ENCODE data around the gene MS4A8. TPM values are rescaled to one million over a fixed set of nuclear protein-coding genes. Genes with fewer than 3 reads are reported as not detected.

MS4A8 gene
- total RNA-seq, 2 experiments from 2014 or later, result not detected

DNA sequence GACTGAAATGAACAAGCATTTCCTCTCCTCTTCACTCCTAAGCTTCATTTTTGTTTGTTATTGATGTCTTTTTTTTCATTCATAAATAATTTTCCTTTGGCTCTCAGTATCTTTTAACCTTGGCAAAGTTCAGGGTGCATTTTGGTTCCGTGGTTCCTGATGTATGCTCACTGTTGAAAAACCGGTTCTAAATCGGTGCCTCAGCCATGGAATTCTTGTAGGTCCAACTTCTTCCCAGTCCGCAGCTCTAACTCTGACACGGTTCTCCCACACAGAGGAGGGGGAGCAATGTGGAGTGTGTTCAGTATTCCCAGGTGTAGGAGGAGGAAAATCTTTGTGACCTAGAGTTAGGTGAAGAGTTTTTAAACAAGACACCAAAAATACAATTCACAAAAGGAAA lies 44.7 kb downstream of the MS4A8 start:
- DNase-seq (no peak), ATAC-seq (ENCODE audit: poor library complexity) (no peak)
- Histone ChIP-seq H3K4me3 (ENCODE audit: low read length) (no peak overlapping the region), H3K9me3 (ENCODE audit: control insufficient read depth in 1 of 2, insufficient read depth in 1 of 2, low read length in 2 of 2) (no peaks in the 10 kb centered on the region), H3K36me3 (ENCODE audit: insufficient read depth, low read length) (no peaks in the 10 kb centered on the region), H3K27ac (ENCODE audit: low read depth in 1 of 2, low read length in 2 of 2) (no peak overlapping the region), H3K4me1 (ENCODE audit: insufficient read depth, low read length) (no peaks in the 10 kb centered on the region), H3K27me3 (ENCODE audit: control insufficient read depth in 1 of 2, insufficient read depth in 2 of 2, low read length in 2 of 2) (peaks cover 0 to 2% of the 10 kb centered on the region in 2 experiments)
- intact Hi-C loops (cut with DNase I, micrococcal nuclease), result no loop called here
- Mint-ChIP-seq H3K4me3 (no peak overlapping the region), H3K27me3 (peaks cover 19% of the 10 kb centered on the region), H3K4me1 (ENCODE audit: low read depth) (no peaks in the 10 kb centered on the region), H3K27ac (no peak overlapping the region), H3K9me3 (peaks cover 2% of the 10 kb centered on the region), H3K36me3 (ENCODE audit: low read depth) (no peaks in the 10 kb centered on the region)
- TF ChIP-seq CTCF (IDR thresholded peaks at IDR 0.05), result no peak
- ChIA-PET CTCF (no interaction called here), POLR2A (no interaction called here)

DNA sequence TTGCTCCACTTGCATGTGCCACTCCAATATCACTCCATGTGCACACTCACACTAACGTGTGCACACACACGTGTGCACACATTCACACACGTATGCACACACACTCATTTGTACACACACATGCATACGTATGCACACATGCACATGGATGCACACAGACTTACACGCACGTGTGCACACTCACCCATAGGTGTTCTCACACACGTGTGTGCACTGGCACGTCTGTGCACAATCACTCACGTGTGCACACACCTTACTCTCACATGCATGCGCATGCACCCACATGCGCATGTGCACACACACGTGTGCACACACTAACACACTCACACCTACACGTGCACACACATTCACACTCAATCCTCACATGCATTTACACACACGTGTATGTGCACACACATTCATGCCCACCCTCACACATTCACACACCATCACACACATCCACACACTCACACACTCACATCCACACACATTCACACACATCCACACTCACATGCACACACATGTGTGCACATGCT lies 48.0 kb downstream of the MS4A8 start:
- no peak overlapping the region for H3K4me3 Mint-ChIP-seq
- no peak overlapping the region for H3K4me3 ChIP-seq (ENCODE audit: low read length)
- no peaks in the 10 kb centered on the region for H3K9me3 ChIP-seq (ENCODE audit: control insufficient read depth in 1 of 2, insufficient read depth in 1 of 2, low read length in 2 of 2)
- intact Hi-C loops (cut with DNase I, micrococcal nuclease), result no loop called here
- ChIA-PET CTCF (no interaction called here), POLR2A (no interaction called here)
- H3K27ac Mint-ChIP-seq, result no peak overlapping the region
- H3K4me1 ChIP-seq (ENCODE audit: insufficient read depth, low read length), result no peaks in the 10 kb centered on the region
- H3K36me3 Mint-ChIP-seq (ENCODE audit: low read depth), result no peaks in the 10 kb centered on the region
- DNase-seq (no peak), ATAC-seq (ENCODE audit: poor library complexity) (no peak)
- H3K27me3 Mint-ChIP-seq, result peaks cover 36% of the 10 kb centered on the region
- no peaks in the 10 kb centered on the region for H3K4me1 Mint-ChIP-seq (ENCODE audit: low read depth)
- no peak overlapping the region for H3K27ac ChIP-seq (ENCODE audit: low read depth in 1 of 2, low read length in 2 of 2)
- H3K27me3 ChIP-seq (ENCODE audit: control insufficient read depth in 1 of 2, insufficient read depth in 2 of 2, low read length in 2 of 2), result peaks cover 0 to 2% of the 10 kb centered on the region in 2 experiments
- peaks cover 2% of the 10 kb centered on the region for H3K9me3 Mint-ChIP-seq
- no peaks in the 10 kb centered on the region for H3K36me3 ChIP-seq (ENCODE audit: insufficient read depth, low read length)
- no peak for TF ChIP-seq CTCF (IDR thresholded peaks at IDR 0.05)

DNA sequence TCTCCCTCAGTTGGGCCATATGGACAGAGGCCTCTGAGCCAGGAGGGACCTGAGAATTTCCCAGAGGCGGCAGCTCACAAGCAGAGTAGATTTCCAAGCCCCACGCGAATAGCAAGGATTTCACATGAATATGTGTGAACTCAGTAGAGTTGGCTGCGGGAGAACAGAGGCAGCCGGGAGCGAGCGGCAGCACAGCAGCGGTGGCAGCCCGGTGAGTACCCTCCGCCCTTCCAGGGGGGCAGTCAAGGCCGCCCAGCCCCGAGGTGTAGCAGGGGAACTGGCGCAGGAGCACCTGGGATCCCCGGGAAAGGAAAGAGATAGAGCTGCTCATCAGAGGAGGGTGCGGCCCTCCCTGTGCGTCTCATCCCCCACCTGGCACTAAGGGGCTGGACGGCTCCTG lies 48.8 kb downstream of the MS4A8 start:
- H3K4me1 Mint-ChIP-seq (ENCODE audit: low read depth), result no peaks in the 10 kb centered on the region
- H3K4me3 Mint-ChIP-seq, result no peak overlapping the region
- no peak overlapping the region for H3K27ac ChIP-seq (ENCODE audit: low read depth in 1 of 2, low read length in 2 of 2)
- no peaks in the 10 kb centered on the region for H3K36me3 ChIP-seq (ENCODE audit: insufficient read depth, low read length)
- H3K4me1 ChIP-seq (ENCODE audit: insufficient read depth, low read length), result no peaks in the 10 kb centered on the region
- ChIA-PET POLR2A (no interaction called here), CTCF (no interaction called here)
- DNase-seq (no peak), ATAC-seq (ENCODE audit: poor library complexity) (no peak)
- H3K27me3 ChIP-seq (ENCODE audit: control insufficient read depth in 1 of 2, insufficient read depth in 2 of 2, low read length in 2 of 2), result peaks cover 2 to 6% of the 10 kb centered on the region in 2 experiments
- H3K27me3 Mint-ChIP-seq, result peaks cover 44% of the 10 kb centered on the region
- H3K36me3 Mint-ChIP-seq (ENCODE audit: low read depth), result no peaks in the 10 kb centered on the region
- no peak overlapping the region for H3K27ac Mint-ChIP-seq
- H3K9me3 ChIP-seq (ENCODE audit: control insufficient read depth in 1 of 2, insufficient read depth in 1 of 2, low read length in 2 of 2), result no peaks in the 10 kb centered on the region
- H3K4me3 ChIP-seq (ENCODE audit: low read length), result no peak overlapping the region
- no peak for TF ChIP-seq CTCF (IDR thresholded peaks at IDR 0.05)
- intact Hi-C loops (cut with DNase I, micrococcal nuclease), result no loop called here
- peaks cover 2% of the 10 kb centered on the region for H3K9me3 Mint-ChIP-seq
